ENCODE measurements around the gene DDR1.

DDR1 gene

GRCh38 chr6:30881392-30882203 lies 2.7 kb upstream of the DDR1 start:
- DNase-seq = peak; percentile 52

DNA sequence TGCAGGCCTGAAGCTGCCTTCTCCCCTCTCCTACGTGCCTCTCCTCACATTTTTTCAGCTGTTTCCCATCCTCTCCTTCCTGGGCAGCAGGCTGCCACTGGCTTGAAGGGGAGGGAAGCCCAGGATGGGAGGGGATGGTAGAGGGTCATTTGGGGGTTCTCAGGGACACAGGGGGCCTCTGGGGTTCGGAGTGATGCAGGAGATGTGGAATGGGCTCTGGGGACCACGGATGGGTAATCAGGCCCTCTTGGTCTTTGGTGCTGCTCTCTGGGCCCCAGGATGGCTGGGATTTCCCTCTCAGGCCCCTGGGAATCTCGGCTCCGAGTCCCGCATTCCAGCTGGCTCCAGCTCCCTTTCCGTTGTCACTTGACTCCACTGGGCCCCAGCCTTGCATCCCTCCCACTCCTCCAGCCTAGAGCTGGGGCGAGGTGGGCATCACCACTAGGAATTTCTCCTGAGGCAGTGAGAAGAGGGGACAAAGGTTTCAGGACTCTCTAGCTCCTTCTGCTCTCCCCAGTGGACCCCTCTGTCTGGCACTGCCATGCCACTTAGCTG lies 2.0 kb upstream of the DDR1 start:
- DNase-seq = no peak

- no peak for DNase-seq
Measured at GRCh38 chr6:30882759-30883684, 1.3 kb upstream of the DDR1 start.

GRCh38 chr6:30884521-30885480 lies 482 bp downstream of the DDR1 start:
- peak; percentile 70 for DNase-seq

DNA sequence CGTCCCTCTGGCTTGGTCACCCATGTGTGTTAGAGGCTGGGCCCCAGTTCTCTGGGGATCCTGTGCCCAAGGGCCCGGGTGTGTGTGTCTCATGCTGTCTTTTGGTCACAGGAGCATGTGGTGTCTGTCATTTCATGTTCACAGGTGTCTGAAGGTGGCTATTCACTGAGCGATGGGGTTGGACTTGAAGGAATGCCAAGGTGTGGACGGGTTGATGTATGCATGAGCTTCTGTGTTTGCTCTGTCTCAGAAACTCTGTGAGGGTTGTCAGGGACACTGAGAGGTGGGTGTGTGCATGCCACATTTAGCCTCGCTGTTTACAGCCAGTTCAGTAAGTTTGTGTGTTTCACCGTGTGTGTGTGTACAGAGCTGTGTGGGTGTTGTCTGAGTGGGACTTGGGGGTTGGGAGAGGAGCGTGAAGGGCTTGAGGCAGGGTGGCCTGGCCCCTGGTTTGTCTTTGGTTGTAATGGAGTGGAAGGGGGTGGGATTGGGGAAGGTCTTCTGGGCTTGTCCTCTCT lies 1.2 kb downstream of the DDR1 start:
- DNase-seq = no peak

DNA sequence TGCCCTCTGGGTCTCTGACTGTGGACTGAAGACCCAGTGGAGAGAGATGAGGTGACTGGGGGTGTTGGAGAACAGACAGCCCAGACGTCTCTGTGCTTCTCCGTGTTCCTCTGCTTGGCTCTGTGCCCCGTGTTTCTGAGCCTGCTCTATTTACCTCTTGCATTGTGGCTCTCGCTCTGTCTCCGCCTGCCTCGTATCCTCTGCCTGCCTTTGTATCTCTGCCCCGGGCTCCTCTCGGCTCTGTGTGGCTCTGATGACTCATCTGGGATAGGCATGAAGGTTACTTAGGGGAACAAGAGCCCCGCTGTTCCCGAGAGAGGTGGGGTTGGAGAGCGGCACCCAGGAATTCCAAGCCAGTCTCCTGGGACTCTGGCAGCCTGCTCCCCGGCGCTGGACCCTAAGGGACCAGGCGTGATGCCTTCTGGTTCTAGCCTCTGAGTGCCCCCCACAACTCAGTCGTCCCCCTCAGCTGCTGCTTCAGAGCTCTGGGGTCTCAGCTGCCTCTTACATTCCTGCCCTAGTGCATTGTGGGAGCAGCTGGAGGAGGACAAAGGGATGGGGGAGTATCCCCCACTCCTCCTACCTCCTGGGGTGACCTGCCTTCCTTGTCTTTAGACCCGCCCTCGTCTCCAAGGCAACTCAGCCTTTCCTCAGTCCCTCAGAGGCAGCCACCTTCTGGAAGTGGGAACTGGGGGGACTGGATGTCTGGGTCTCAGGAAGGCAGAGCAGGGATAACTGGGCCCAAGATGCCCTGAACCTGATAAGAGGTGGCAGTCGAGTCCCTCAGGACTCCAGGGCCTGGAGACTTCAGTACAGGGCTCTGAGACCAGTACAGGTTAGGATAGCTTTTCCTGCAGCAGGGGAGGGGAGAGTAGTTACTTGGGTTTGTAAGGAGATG lies 1.9 kb downstream of the DDR1 start:
- peak; percentile 50 for DNase-seq

GRCh38 chr6:30886897-30887255 lies 2.6 kb downstream of the DDR1 start:
- no peak for DNase-seq

DNA sequence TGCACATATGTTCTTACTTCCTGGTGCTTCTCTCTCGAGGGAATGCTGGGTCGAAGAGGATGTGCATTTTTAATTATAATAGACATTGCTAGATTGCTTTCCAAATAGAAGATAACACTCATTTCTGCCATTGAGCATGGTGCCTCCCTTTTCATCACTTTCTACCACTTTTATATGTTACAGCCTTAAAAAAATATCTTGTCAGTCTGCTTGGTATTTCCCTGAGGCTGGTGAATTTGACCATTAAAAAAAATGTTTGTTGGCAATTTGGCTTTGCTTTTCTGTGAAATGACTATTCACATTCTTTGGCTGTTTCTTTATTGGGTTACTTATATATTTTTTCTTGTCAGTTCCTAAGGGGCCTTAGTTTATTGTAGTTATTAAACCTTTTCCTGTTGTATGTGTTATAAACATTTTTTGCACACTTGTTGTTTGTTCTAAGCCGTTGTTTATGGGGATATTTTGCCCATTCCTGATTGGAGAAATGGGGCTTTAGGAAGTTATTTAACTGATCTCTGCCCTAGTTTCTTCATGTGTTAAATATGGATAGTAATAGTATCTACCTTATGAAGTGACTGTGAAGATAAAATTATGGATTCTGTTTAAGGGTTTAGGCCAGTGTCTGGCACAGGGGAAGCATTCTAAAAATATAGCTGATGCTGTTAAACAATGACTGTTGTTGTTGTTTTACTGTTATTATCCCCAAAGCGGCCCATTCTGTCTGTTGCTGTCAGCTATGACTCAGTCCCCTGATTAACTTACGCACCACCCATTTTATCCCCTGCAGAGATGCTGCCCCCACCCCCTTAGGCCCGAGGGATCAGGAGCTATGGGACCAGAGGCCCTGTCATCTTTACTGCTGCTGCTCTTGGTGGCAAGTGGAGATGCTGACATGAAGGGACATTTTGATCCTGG lies 3.8 kb downstream of the DDR1 start:
- no peak for DNase-seq

DNA sequence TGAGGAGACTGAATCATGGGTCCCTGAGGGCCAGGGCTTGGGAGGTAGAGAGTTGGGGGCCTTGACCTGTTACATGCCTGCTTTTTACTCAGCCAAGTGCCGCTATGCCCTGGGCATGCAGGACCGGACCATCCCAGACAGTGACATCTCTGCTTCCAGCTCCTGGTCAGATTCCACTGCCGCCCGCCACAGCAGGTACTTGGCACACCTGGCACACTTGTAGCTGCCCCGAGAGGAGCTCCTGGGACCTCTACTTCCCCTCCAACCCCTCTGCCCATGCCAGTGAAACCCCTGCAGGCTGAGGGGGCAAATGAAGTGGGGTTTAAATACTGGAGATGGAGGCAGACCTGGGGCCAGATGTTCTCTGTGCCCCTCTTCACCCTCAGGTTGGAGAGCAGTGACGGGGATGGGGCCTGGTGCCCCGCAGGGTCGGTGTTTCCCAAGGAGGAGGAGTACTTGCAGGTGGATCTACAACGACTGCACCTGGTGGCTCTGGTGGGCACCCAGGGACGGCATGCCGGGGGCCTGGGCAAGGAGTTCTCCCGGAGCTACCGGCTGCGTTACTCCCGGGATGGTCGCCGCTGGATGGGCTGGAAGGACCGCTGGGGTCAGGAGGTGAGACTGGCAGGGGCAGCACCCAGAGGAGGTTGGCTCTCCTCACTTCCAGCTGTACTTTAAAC lies 4.6 kb downstream of the DDR1 start:
- no peak for DNase-seq

GRCh38 chr6:30889496-30889885 lies 5.2 kb downstream of the DDR1 start:
- no peak for DNase-seq

DNA sequence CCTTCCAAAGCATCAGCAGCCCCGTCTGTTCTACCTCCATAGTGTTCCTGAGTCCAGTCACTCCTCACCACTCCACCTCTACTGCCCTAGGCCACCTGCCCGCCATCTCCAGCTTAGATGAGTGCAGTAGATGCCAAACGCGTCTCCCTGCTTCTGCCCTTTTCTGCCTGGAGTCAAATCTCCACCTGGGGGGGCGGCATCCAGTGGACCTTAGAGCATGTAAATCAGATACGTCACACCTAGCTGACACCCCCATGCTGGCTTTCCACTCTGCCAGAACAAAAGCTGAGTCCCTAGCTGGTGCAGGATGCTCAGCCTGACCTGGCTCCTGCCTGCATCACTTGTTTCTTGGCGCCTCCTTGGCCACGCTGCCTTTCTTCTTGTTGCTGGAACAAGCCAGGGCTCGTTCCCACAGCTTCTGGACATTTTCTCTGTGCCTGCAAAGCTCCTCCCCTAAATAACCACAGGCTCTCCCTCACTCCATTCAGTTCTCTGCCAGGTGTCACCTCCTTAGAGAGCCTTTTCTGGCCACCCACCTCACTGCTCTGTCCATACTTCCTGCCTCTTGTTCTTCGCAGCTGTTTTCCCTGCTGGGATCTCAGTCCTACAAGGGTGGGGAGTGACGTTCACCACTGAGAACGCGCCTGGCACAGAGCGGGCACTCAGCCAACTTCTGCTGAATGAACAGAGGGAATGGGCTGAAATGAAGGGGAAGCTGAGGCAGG lies 5.8 kb downstream of the DDR1 start:
- peak; percentile 35 for DNase-seq

- DNase-seq = peak; percentile 32
Measured at GRCh38 chr6:30890646-30891449, 6.5 kb downstream of the DDR1 start.

DNA sequence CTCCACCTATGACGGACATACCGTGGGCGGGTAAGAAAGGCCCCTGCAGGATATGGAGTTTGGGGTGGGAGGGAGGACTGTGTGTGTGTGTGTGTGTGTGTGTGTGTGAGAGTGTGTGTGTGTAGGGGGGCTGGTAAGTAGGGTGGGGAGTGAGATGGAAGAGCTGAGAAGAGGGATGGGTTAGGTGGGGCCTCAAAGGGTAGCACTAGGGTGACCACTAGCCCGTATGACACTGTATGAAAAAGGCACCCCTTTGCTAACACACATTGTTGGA lies 7.1 kb downstream of the DDR1 start:
- no peak for DNase-seq

DNA sequence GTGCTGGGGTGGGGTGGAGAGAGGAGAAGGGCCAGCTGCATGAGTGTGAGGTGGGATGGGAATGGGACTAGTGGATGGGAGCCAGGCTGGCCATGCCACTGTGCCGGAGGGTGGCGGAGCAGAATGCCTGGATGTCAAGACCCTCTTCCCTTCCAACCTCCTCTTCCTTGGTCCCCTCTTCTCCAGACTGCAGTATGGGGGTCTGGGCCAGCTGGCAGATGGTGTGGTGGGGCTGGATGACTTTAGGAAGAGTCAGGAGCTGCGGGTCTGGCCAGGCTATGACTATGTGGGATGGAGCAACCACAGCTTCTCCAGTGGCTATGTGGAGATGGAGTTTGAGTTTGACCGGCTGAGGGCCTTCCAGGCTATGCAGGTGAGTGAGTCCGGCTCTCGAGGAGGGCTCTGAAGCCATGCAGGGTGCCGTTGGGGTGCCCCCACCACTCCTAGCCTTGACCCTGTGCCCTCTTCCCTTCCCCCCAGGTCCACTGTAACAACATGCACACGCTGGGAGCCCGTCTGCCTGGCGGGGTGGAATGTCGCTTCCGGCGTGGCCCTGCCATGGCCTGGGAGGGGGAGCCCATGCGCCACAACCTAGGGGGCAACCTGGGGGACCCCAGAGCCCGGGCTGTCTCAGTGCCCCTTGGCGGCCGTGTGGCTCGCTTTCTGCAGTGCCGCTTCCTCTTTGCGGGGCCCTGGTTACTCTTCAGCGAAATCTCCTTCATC lies 7.7 kb downstream of the DDR1 start:
- DNase-seq = peak; percentile 14

DNA sequence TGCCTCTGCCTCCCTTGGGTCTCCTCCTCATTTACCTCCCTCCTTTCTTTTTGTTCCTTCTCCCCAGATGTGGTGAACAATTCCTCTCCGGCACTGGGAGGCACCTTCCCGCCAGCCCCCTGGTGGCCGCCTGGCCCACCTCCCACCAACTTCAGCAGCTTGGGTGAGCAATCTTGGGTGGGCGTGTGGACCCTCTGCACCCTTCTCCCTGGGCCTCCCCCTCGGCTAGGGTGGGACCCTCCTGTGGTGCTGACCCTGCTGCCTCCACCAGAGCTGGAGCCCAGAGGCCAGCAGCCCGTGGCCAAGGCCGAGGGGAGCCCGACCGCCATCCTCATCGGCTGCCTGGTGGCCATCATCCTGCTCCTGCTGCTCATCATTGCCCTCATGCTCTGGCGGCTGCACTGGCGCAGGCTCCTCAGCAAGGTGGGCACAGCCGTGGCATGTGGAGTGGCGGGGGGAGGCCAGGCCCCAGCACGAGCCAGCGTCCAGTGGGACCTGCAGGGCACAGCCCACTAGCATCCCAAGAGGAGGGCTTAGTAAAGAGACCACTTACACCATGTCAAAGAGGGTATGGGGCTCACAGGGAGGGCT lies 8.8 kb downstream of the DDR1 start:
- peak; percentile 13 for DNase-seq

DNA sequence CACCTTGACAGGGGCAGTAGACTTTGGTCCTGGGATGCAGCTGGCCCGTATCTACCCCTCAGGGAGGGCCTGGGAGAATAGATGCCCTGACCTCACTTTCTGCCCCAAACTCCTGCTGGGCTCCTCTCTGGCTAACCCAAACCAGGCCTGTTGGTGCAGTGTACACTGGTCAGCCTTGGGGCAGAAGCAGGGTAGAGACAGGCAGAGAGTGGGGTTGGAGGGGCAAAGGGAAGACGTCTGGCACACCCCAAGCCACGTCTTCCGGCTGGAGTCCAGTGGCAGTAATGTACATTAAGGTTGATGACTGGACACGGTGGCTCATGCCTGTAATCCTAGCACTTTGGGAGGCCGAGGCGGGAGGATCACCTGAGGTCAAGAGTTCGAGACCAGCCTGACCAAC lies 9.3 kb downstream of the DDR1 start:
- DNase-seq = no peak

DNA sequence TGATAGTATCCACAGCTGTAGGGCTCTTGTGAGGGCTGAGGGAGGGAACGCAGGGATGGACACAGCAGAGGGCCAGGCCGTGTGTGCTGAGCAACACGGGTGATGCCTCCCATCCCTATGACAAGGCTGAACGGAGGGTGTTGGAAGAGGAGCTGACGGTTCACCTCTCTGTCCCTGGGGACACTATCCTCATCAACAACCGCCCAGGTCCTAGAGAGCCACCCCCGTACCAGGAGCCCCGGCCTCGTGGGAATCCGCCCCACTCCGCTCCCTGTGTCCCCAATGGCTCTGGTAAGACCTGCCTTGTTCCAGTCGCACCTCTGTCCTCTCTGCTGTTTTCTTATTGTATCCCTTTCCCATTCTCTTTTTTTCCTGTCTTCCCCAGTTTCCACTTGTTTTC lies 10.1 kb downstream of the DDR1 start:
- peak; percentile 21 for DNase-seq
